HG03175 (cell line): ENCODE measurements around the gene PRKAA2.

Experiments used
- ATAC-seq: cut with Tn5 transposase; IDR thresholded peaks from one replicate; pipeline ENCODE4 v1.9.1; 2021; ENCODE audit warnings: mild to moderate bottlenecking, moderate library complexity; ENCODE audit not compliant: unreplicated experiment

Gene PRKAA2

GRCh38 chr1:56712150-56712549 is 67.0 kb downstream of the PRKAA2 start:
- ATAC-seq = no peak

- no peak for ATAC-seq
Measured at GRCh38 chr1:56713112-56713511, 68.0 kb downstream of the PRKAA2 start.

- ATAC-seq = no peak
Measured at GRCh38 chr1:56715156-56715555, 70.0 kb downstream of the PRKAA2 start.

GRCh38 chr1:56719171-56719570 is 74.1 kb downstream of the PRKAA2 start:
- ATAC-seq = no peak

GRCh38 chr1:56726706-56727105 is 81.6 kb downstream of the PRKAA2 start:
- ATAC-seq = no peak

GRCh38 chr1:56728964-56729363 is 83.8 kb downstream of the PRKAA2 start:
- no peak for ATAC-seq

- no peak for ATAC-seq
Measured at GRCh38 chr1:56745231-56745630, 100.1 kb downstream of the PRKAA2 start.

- ATAC-seq = no peak
Measured at GRCh38 chr1:56754708-56755479, 109.8 kb downstream of the PRKAA2 start.

GRCh38 chr1:56755911-56756310 is 110.8 kb downstream of the PRKAA2 start:
- ATAC-seq = no peak

GRCh38 chr1:56758135-56758534 is 113.0 kb downstream of the PRKAA2 start:
- no peak for ATAC-seq

- no peak for ATAC-seq
Measured at GRCh38 chr1:56758794-56759193, 113.7 kb downstream of the PRKAA2 start.
